Fibroblast of skin of back (primary cell): ENCODE data around the gene GRB10.

ENCODE experiments used
- DNase-seq: peaks from one replicate; pipeline ENCODE4 v3.0.0-alpha.2; 2013

Gene GRB10

GRCh38 chr7:50631100-50631499, 151.6 kb downstream of the GRB10 start:
- no peak for DNase-seq

GRCh38 chr7:50629238-50629901, 153.3 kb downstream of the GRB10 start:
- peak; percentile 22 for DNase-seq

GRCh38 chr7:50628434-50629084, 154.1 kb downstream of the GRB10 start:
- no peak for DNase-seq

- no peak for DNase-seq
Observed at GRCh38 chr7:50627824-50628361, 154.8 kb downstream of the GRB10 start.

- no peak for DNase-seq
Observed at GRCh38 chr7:50626286-50626685, 156.4 kb downstream of the GRB10 start.

- DNase-seq = no peak
Observed at GRCh38 chr7:50625360-50625759, 157.3 kb downstream of the GRB10 start.

- DNase-seq = no peak
Observed at GRCh38 chr7:50622821-50623220, 159.9 kb downstream of the GRB10 start.

GRCh38 chr7:50621973-50622490, 160.7 kb downstream of the GRB10 start:
- DNase-seq = no peak

- DNase-seq = no peak
Observed at GRCh38 chr7:50621206-50621605, 161.5 kb downstream of the GRB10 start.

DNA sequence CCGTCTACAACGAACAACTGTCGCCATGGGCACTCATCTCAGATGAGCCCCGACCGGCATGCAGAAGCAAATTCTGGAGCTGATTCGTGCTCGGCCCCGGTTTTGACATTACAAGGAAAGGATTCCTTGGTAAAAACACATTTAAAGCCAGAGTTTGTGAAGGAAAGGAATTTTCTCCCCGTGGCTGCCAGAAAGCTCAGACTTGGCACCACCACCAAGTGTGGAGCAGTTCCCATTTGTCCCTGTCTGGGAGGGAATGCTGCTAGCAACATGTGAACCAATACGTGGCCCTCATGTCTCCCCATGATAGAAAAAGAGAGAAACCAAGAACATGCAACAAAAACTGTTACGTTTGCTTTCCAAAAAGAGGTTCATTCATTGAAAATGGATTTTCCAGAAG, 162.3 kb downstream of the GRB10 start:
- DNase-seq = no peak

DNA sequence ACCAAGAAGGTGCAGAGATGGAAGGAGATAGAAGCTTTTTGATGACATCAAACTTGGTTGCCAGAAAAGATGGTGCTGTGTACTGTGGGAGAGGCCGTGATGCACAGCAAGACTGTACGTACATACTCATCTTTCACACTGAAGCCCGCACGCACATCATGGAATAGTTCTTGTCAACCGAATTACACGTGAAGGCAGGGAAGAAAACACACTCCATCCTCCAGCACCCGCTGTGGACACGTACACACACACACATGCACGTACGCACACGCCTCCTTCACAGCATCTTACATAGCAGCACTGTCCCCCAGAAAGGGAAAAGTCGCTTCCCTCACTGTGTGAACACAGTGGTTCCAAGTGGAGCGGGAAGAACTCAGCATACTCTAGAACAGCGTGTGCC, 163.0 kb downstream of the GRB10 start:
- DNase-seq = no peak

DNA sequence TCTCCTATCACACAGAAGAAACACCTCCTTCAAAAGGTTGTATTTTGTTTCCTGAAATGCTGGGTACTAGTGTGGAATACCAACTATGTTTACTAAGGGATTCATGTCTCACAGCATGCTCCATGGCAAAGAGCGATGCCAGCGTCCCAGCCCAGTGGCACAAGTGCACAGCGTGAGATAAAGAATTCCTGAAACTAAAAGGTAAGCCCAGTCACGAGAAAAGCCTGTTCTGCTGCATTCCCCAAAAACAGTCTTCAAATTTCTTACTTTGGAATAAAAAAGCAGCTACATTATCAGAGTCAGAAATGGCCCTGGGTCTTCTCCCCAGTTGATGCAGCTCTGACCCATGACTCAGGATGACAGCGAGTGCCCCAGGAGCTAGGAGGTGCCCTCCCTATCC, 164.4 kb downstream of the GRB10 start:
- no peak for DNase-seq

DNA sequence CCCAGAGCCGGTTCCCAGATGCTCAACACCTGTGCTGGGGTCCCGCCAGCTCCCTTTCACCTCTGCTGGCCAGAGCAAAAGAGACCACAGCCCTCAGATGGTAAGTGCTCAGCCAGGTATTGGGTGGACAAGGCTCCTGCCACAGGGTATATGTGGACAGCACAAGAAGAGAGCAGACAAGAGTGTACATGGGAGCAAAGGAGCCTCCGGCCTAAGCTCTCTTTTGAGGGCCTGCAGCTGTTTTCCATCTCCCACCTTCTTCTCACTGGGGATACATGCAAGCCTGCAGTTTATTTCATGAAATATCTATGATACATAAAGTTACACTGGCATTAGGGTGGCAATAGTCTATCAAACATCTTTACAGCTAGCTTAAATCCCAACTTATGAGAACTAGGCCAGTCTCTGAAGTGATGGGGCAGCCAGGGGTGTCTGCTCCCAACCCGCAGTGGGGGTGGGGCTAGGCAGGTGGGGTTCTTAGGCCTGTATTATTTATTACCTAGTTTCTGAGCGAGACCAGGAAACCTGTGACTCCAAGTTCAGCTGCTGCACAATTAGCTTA, 167.1 kb downstream of the GRB10 start:
- no peak for DNase-seq

- no peak for DNase-seq
Observed at GRCh38 chr7:50614721-50615518, 167.8 kb downstream of the GRB10 start.

DNA sequence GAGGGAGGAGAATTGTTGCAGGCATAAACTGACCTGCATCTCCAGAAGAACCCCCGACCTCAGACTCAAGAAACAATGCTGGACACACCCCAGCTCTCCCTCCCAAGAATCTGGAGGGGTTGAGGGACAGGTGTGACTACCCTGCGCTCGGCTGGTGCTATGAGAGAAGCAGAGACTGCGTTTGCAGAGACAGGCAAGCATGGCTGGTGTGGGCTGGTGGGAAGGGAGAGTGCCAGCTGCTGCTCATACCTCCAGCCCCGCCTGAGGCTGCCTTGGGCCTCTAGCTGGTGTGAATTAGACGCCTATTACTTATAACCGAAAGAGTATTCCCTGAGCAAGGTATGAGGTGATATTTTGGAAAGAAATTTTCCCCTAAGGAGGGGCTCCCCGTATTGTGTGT, 169.2 kb downstream of the GRB10 start:
- no peak for DNase-seq

- no peak for DNase-seq
Observed at GRCh38 chr7:50612704-50613103, 170.0 kb downstream of the GRB10 start.

DNA sequence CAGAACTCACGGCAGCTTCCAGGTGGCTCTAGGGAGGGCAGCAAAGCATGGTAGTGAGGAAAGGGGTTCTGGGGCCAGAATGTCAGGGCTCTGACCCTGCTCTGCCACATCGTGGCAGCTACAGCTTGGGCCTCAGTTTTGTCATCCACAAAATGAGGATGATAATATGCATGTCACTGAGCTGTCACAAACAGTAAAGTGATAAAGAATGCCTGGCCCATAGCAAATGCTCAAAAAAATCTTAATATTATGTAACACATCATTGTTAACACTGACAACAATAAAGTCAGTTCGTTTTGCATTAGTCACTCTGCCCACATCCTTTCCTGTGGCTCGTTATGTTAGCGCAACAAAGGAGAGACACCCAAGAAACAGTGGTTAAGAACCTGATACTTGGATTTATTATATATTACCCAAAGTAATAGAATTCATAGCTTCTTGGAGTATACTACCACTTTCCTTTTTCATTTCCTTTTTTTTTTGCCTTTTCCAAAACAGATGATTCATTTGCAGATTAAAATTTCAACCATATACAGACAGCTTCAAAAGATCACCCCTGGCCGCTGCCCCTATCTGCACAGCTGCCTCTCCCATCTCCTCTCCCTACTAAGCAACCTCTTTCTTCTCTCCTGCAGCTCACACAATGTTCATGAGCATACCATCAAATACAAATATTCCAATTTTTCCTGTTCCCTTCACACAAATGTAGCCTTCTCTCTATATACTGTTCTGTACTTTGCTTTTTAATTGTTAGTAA, 172.0 kb downstream of the GRB10 start:
- peak; percentile 58 for DNase-seq

- DNase-seq = no peak
Observed at GRCh38 chr7:50608196-50608906, 174.3 kb downstream of the GRB10 start.

GRCh38 chr7:50607524-50608125, 175.1 kb downstream of the GRB10 start:
- peak; percentile 34 for DNase-seq

DNA sequence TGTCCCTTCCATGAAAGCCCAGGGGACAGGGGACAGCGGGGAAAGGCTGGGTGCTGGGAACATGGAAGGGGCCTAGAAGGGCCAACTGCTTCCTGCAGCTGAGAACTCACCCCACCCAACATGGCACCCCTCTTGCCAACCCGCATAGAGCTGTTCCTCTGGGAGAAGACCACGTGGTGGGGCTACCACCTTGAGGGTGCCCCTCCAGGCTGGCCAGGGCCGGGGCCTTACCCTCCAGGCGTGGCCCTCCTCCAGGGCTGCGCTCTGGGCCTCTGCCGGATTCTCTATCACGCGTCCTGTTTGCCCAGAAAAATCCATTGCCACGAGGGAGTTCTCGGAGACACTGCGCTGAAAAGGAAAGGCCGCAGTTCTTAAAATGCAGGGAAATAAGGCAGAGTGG, 177.6 kb downstream of the GRB10 start:
- no peak for DNase-seq

GRCh38 chr7:50603287-50603686, 179.4 kb downstream of the GRB10 start:
- DNase-seq = no peak
